ENCODE results near the gene USP24. TPM values are rescaled to one million over a fixed set of nuclear protein-coding genes. Genes with fewer than 3 reads are reported as not detected.

The USP24 gene
- total RNA-seq, 1 experiment from 2014 or later, result 35.3 TPM

GRCh38 chr1:55185832-55186231, 29.3 kb downstream of the USP24 start:
- Histone ChIP-seq H3K23ac (ENCODE audit: insufficient read length, low read depth, low read length) (no peak overlapping the region), H3K18ac (ENCODE audit: insufficient read length, low read depth, low read length) (no peak overlapping the region), H3K4me1 (ENCODE audit: insufficient read depth, low read length) (no peaks in the 10 kb centered on the region), H3K79me1 (ENCODE audit: insufficient read depth, low read depth, low read length, poor library complexity, severe bottlenecking) (peaks cover 7% of the 10 kb centered on the region), H3K9me3 (ENCODE audit: control insufficient read depth, low read depth, low read length) (no peaks in the 10 kb centered on the region), H3K56ac (ENCODE audit: insufficient read length, low read depth, low read length) (no peak overlapping the region), H2AFZ (ENCODE audit: low read length) (no peak overlapping the region), H3T11ph (ENCODE audit: low read length) (no peak overlapping the region), H3K27me3 (ENCODE audit: insufficient read depth, low read length) (no peaks in the 10 kb centered on the region), H2BK120ac (ENCODE audit: low read depth, low read length, poor library complexity, severe bottlenecking) (no peak overlapping the region), H3K4me2 (ENCODE audit: insufficient read depth, insufficient read length, low read length) (no peak overlapping the region), H3K4ac (ENCODE audit: low read depth, low read length) (no peak overlapping the region), H3K23me2 (ENCODE audit: insufficient read length, low read depth, low read length, poor library complexity, severe bottlenecking) (no peaks in the 10 kb centered on the region), H4K91ac (ENCODE audit: insufficient read length, low read depth, low read length) (no peak overlapping the region), H2BK20ac (ENCODE audit: low read depth, low read length, poor library complexity, severe bottlenecking) (no peak overlapping the region), H3K9ac (ENCODE audit: extremely low read depth, insufficient read length, low read length) (no peak overlapping the region), H2AK5ac (ENCODE audit: insufficient read length, low read length) (no peak overlapping the region), H3K14ac (ENCODE audit: insufficient read depth, low read length) (no peak overlapping the region), H2BK12ac (ENCODE audit: insufficient read length, low read depth, low read length) (no peak overlapping the region), H4K5ac (ENCODE audit: insufficient read length, low read depth, low read length) (no peak overlapping the region), H2BK5ac (ENCODE audit: insufficient read length, low read length) (no peak overlapping the region), H3K27ac (ENCODE audit: insufficient read length, low read depth, low read length) (no peak overlapping the region), H3K79me2 (ENCODE audit: insufficient read depth, low read length) (peaks cover 8% of the 10 kb centered on the region), H4K20me1 (ENCODE audit: control insufficient read depth, insufficient read depth, insufficient read length) (no peaks in the 10 kb centered on the region), H4K8ac (replicated peaks; ENCODE audit: insufficient read length, low read depth, low read length) (no peak overlapping the region), H2BK15ac (ENCODE audit: low read depth, low read length) (no peak overlapping the region)
- Mint-ChIP-seq H3K36me3 (ENCODE audit: insufficient read depth in 1 of 3, low read depth in 3 of 3) (peaks cover 7 to 22% (median 20%) of the 10 kb centered on the region in 3 experiments), H3K9me3 (peaks cover 11% of the 10 kb centered on the region in 2 experiments), H3K27me3 (ENCODE audit: low read depth) (no peaks in the 10 kb centered on the region), H3K4me1 (peaks cover 2 to 4% of the 10 kb centered on the region in 2 experiments; a peak in 2 of 4 replicates), H3K27ac (no peak overlapping the region), H3K4me3 (no peak overlapping the region)
- TF ChIP-seq, protein P1, sequence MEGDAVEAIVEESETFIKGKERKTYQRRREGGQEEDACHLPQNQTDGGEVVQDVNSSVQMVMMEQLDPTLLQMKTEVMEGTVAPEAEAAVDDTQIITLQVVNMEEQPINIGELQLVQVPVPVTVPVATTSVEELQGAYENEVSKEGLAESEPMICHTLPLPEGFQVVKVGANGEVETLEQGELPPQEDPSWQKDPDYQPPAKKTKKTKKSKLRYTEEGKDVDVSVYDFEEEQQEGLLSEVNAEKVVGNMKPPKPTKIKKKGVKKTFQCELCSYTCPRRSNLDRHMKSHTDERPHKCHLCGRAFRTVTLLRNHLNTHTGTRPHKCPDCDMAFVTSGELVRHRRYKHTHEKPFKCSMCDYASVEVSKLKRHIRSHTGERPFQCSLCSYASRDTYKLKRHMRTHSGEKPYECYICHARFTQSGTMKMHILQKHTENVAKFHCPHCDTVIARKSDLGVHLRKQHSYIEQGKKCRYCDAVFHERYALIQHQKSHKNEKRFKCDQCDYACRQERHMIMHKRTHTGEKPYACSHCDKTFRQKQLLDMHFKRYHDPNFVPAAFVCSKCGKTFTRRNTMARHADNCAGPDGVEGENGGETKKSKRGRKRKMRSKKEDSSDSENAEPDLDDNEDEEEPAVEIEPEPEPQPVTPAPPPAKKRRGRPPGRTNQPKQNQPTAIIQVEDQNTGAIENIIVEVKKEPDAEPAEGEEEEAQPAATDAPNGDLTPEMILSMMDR (conservative IDR thresholded peaks at IDR 0.05), result no peak
- DNase-seq, result no peak
- no CpG with 5 or more reads among the region's 2 CpGs for WGBS (ENCODE audit: extremely low coverage, insufficient read length, low lambda C conversion rate)

Data from H9 (cell line).